NCI-H526 treated with DMSO at 0.1 percent for 48 hours (cell line): ENCODE data around the gene PDE4D.

ENCODE experiments used
- DNase-seq: peaks from one replicate; lab custom pipeline; 2025; lab: John Stamatoyannopoulos, UW

The PDE4D gene

GRCh38 chr5:59254055-59254687 lies 639.4 kb downstream of the PDE4D start:
- no peak for DNase-seq

DNA sequence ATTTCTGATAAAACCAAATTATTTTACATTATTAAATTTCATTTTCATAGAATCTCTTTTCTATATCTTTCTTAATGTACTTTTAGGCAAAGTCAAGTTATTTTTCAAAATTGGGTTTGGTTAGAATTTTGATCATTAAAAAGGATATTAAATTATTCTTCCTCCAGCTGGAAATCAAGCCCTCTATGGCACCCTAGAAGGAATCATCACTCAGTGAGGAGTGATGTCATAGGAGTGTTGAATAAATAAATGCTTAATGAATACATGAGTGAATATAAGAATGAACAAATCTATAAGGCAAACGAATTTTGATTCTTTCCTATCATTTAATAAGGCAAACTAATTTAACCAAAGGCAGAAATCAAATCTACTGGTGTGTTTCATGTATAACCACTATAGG lies 639.9 kb downstream of the PDE4D start:
- DNase-seq, result no peak

DNA sequence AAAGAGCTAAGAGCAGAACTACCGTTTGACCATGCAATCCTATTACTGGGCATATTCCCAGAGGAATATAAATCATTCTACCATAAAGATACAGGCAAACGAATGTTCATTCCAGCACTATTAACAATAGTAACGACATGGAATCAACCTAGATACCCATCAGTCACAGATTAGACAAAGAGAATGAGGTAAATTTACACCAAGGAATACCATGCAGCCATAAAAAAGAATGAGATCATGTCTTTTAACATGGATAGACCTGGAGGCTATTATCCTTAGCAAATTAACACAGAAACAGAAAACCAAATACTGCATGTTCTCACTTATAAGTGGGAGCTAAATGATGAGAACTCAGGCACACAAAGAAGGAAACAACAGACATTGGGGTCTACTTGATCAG lies 641.9 kb downstream of the PDE4D start:
- DNase-seq, result no peak

DNA sequence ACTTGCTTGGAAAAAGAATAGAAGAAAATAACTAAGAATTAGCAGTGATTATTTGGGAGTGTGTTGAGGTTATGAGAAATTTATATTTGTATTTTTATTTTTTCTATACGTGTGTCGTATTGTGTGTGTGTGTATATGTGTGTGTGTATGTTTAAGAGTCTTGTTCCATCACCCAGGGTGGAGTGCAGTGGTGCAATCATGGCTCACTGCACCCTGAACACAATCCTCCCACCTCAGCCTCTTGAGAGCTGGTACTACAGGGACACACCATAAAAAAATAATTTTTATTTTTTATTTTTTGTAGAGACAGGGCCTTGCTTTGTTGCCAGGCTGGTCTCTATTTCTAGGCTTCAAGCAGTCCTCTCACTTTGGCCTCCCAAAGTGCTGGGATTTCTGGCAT lies 643.8 kb downstream of the PDE4D start:
- DNase-seq, result no peak

DNA sequence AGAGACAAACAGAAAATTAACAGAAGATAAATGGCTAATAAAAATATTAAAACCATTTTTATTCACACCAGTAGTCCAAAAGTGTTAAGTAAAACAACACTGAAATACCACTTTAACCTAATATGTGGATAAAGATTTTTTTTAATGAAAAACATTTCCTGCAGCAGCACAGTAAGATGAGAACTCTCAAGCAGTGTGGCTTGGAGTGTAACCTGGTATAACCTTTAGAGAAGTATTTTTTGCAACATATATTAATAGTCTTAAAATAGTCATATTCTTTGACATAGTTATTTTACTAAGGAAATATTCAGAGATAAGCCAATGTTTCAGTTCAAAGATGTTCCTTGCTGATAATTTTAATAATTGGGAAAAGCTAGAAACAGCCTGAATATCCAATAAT lies 644.4 kb downstream of the PDE4D start:
- no peak for DNase-seq

DNA sequence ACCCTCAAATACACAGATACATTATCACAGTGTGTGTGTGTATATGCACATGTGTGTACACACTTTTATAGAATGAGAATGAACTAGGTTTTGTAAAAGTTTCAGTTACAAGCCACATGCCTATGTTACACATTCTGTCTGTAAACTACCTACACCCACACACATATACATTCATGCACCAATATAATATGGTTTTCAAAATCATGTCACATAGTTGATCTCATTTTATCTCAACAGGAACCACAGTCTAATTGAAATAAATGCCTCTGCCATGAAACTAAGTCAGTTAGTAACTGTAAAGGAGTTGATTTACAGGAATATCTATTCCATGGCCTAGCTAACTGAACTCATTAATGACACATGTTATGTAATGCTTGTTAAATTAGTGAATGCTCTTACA lies 646.6 kb downstream of the PDE4D start:
- no peak for DNase-seq

DNA sequence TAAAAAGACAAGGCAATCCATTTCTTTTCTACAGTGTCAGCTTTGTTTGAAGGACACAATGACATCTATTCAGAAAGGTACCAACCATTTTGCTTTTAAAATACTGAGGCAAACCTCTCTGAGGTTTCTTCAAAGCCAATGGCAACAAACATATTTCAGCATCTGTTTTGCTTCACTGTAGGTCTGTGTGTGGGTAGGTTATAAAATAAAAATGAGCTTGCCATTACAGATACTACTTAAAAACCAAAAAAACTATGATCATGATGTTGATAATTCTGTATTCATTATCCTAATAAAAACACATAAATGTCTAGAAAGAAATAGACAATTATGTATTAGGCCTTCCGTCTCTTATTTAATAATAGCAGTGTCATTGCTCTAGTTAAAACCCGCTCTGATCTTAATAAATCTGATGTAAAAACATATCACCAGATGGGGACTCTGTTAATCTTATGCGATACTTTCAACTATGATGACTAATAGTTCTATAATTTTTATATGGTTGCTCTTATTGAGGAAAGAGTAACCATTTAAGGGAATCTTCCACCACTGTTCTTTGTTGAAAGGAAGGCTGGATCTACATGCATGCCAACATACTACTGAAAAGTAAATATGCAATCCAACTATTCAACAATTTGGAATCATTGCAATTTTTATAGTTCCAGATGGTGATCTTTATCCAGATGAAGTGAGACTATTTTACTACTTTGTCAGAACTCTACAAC lies 647.2 kb downstream of the PDE4D start:
- DNase-seq, result no peak

- no peak for DNase-seq
Observed at GRCh38 chr5:59245198-59245597, 648.3 kb downstream of the PDE4D start.

DNA sequence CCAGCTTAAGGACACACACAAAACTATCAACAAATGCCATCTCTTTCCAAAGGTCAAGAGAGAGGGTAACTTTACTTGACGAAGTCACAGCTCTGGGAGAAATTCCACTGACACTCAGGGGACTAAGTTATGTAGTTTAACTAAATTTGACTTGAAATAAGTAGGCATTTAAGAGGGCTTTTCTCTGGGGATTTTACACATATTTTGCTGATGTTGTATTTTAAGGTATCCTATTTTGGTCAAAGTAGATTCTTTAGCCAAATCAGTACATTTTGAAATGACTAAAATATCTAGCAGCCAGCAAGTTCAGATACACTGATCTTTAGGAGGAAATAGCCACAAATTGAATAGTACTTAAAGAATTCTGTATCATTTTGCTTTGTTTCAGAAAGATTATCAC lies 652.0 kb downstream of the PDE4D start:
- no peak for DNase-seq

DNA sequence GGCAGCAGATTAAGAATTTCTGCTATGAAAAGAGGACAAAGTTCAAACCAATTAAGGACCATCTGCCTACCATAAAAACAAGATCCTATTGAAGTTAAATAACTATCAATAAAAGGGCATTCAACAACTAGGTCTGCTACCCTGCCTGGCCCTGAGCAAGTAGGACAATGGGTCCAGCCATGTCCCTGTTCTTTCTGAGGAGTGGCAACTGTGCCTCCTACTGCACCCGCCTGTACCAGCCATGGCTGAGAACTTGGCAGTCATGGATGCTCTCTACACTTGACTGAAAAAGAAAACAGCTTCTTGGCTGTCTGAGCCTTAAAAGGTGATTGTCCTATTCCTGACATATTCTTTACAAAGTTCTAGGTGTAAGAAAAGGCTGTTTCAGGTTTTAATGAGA lies 652.4 kb downstream of the PDE4D start:
- no peak for DNase-seq

GRCh38 chr5:59238126-59238902 lies 655.2 kb downstream of the PDE4D start:
- DNase-seq, result no peak

GRCh38 chr5:59236986-59237385 lies 656.5 kb downstream of the PDE4D start:
- no peak for DNase-seq

- DNase-seq, result no peak
Observed at GRCh38 chr5:59236448-59236847, 657.1 kb downstream of the PDE4D start.

DNA sequence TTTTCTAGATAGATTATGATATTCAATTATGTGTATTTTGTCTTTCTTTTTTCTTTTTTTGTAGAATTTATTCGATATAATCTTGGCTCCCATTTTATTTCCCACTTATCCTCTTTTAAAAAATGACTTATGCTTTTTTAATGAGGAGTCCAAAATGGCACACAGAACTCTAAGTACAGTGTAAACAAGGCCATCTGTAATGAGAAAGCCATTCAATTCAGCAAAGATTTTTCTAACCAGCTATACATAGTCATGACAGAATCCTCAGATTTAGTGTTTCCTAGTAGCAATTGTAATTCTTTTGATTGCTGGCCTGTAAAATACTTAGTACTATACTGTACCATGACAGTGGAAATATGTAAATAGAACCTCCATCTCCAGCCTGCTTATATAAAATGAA lies 659.3 kb downstream of the PDE4D start:
- no peak for DNase-seq

- no peak for DNase-seq
Observed at GRCh38 chr5:59231221-59231931, 662.1 kb downstream of the PDE4D start.

DNA sequence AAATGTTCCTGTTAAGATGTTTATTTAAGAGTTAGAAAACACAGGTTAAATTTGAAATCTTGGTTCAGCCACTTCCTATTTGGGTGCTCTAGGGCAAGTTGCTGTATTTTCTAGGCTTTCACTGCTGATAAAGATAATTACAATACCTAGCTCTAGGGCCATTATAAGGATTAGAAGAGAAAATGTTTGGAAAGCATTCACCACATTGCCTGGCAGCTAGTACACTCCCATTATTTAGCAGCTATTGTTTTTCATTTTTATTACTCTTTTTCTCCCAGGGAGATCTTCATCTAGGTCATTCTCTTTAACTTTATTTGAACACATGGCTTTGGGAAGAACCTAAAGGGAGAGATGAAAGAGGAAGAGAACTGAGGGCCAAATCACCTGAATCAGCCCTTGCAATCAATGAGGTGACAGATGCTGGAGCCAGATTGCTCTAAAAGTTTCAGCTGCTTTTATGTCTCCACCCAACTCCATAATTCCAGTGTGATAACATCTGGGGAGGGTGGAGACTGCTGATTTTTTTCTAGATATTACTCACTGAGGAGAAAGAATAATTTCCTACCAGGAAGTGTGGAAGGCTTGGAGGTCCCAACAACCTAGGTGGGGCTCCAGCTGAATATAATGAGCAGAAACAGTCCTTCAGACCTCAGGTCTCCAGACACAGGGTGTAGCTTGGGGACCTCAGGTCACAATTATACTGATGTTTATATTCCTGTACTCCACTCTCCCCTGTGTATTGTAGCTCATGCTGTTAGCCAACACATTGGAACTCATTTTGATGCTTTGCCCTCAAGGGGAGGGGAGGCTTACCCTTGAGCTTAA lies 670.6 kb downstream of the PDE4D start:
- DNase-seq, result no peak

DNA sequence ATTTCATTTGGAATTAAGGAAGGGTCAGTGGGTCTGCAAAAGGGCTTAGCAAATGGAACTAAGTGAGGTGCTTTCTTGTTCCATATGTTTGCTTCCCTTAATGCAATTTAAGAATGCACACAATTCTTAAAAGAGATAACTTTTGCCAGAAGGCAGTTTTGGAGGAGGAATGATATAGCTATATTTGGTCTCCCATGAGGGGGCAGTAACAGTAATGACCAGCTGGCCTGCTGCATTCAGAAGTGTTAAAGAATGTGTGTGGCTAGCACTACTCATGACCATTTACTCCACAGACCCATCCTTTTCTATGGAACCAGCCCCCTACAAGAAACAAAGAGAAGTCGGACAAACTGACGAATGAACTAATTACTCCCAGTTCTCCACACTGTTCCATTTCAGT lies 671.8 kb downstream of the PDE4D start:
- no peak for DNase-seq

GRCh38 chr5:59218424-59219045 lies 675.0 kb downstream of the PDE4D start:
- DNase-seq, result no peak

GRCh38 chr5:59216841-59217240 lies 676.7 kb downstream of the PDE4D start:
- DNase-seq, result no peak

DNA sequence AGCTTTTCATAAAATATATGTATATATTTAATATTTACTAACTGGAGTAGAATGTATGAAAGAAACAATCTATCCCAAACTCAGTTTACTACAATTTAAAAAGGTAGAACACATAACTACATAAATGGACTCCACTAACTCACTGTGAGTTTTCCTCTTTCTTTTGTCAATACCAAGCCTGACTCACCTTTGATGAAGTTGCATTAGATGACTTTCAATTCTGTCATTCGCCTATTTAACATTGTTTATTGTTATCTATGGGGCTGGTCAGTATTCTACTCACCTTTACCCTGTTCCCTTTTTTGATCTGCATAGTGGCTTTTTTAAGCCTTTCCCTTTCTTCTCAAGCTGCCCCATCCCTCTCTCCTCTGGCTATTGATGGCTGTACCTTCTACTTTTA lies 680.9 kb downstream of the PDE4D start:
- DNase-seq, result no peak

- no peak for DNase-seq
Observed at GRCh38 chr5:59209758-59210359, 683.7 kb downstream of the PDE4D start.
